GM19395 (cell line): Measurements from ENCODE around the gene LRP5.
"Not testable (repeated sequence)": the region's sequence is repeated elsewhere in the genome, so short reads cannot be mapped to it uniquely, and the experiment has no call there.

Experiments used
- ATAC-seq: cut with Tn5 transposase; IDR thresholded peaks from one replicate; pipeline ENCODE4 v1.9.1; 2021; ENCODE audit warnings: mild to moderate bottlenecking, moderate library complexity; ENCODE audit not compliant: unreplicated experiment

LRP5 gene

GRCh38 chr11:68386331-68386978, 74.1 kb downstream of the LRP5 start:
- ATAC-seq, result no peak

- no peak for ATAC-seq
These were observed 75.4 kb downstream of the LRP5 start for GRCh38 chr11:68387840-68388239.

- ATAC-seq, result no peak
These were observed 76.3 kb downstream of the LRP5 start for GRCh38 chr11:68388595-68389198.

- ATAC-seq, result no peak
These were observed 77.9 kb downstream of the LRP5 start for GRCh38 chr11:68390315-68390714.

- ATAC-seq, result no peak
These were observed 80.4 kb downstream of the LRP5 start for GRCh38 chr11:68392822-68393221.

- ATAC-seq, result no peak
These were observed 84.1 kb downstream of the LRP5 start for GRCh38 chr11:68396516-68396915.

- ATAC-seq, result no peak
These were observed 84.9 kb downstream of the LRP5 start for GRCh38 chr11:68397256-68397655.

GRCh38 chr11:68398995-68399851, 86.8 kb downstream of the LRP5 start:
- no peak for ATAC-seq

- no peak for ATAC-seq
These were observed 87.5 kb downstream of the LRP5 start for GRCh38 chr11:68399916-68400315.

GRCh38 chr11:68400584-68400983, 88.2 kb downstream of the LRP5 start:
- ATAC-seq, result not testable (repeated sequence)

- no peak for ATAC-seq
These were observed 89.5 kb downstream of the LRP5 start for GRCh38 chr11:68401856-68402255.

- ATAC-seq, result no peak
These were observed 90.1 kb downstream of the LRP5 start for GRCh38 chr11:68402355-68403031.

GRCh38 chr11:68403424-68403823, 91.0 kb downstream of the LRP5 start:
- ATAC-seq, result no peak

- ATAC-seq, result no peak
These were observed 91.4 kb downstream of the LRP5 start for GRCh38 chr11:68403831-68404230.

- no peak for ATAC-seq
These were observed 94.2 kb downstream of the LRP5 start for GRCh38 chr11:68406324-68407313.

GRCh38 chr11:68408512-68408911, 96.1 kb downstream of the LRP5 start:
- ATAC-seq, result no peak

- ATAC-seq, result no peak
These were observed 97.5 kb downstream of the LRP5 start for GRCh38 chr11:68409748-68410344.

GRCh38 chr11:68411501-68411991, 99.2 kb downstream of the LRP5 start:
- no peak for ATAC-seq

- ATAC-seq, result no peak
These were observed 100.4 kb downstream of the LRP5 start for GRCh38 chr11:68412593-68413475.
